ENCODE results near the gene DPP6.

Gene DPP6

GRCh38 chr7:154241988-154242387, 189.8 kb downstream of the DPP6 start:
- no peak for TF ChIP-seq CTCF (IDR thresholded peaks at IDR 0.05; ENCODE audit: low read depth, low read length)
- DNase-seq (ENCODE audit: extremely low read depth, low read depth): no peak

DNA sequence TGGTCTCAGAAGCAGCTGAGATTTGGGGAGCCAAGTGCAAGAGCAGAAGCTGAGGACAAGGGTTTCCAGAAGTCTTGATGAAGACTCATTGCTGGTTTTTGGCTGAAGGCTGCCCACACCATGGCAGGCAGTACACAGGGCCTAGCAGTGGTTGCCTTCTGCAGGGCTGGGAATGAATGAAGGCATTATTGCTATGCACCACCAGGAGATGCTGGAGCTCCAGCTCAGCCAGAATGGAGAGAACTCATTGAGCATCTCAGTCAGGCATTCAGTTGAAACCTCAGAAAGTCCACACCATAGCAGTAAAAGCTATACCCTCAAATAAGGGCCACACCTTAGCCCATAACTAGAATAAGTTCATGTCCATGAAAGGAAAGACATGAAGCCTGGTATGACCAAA, 190.5 kb downstream of the DPP6 start:
- no peak for TF ChIP-seq CTCF (IDR thresholded peaks at IDR 0.05; ENCODE audit: low read depth, low read length)
- DNase-seq (ENCODE audit: extremely low read depth, low read depth): no peak

- TF ChIP-seq CTCF (IDR thresholded peaks at IDR 0.05; ENCODE audit: low read depth, low read length): no peak
- DNase-seq (ENCODE audit: extremely low read depth, low read depth): no peak
These were observed 199.8 kb downstream of the DPP6 start for GRCh38 chr7:154252046-154252445.

GRCh38 chr7:154253810-154254209, 201.6 kb downstream of the DPP6 start:
- no peak for DNase-seq (ENCODE audit: extremely low read depth, low read depth)
- TF ChIP-seq CTCF (IDR thresholded peaks at IDR 0.05; ENCODE audit: low read depth, low read length): no peak

DNA sequence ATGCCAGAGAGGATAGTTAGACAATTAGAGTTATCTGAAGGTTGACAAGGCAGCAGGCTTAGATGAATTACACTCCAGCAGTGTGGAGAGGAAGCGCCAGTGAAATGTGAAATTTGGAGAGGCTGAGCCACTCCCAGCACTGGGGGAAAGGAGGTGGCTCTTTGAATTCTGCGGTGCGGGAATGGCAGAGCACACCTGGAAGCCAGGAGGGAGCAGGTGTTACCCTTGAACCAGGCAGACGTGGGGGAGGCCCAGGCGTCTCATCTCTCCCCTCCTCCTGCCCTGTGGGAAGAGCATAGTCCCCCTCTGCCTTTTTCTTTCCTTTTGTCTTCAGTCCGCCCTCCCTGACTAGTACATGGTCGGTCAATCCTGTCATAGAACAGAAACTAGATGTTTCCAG, 203.1 kb downstream of the DPP6 start:
- DNase-seq (ENCODE audit: extremely low read depth, low read depth): no peak

GRCh38 chr7:154256150-154256549, 204.0 kb downstream of the DPP6 start:
- no peak for DNase-seq (ENCODE audit: extremely low read depth, low read depth)
- no peak for TF ChIP-seq CTCF (IDR thresholded peaks at IDR 0.05; ENCODE audit: low read depth, low read length)

More for the DNA sequence above, 203.1 kb downstream of the DPP6 start:
- no peak for TF ChIP-seq CTCF (IDR thresholded peaks at IDR 0.05; ENCODE audit: low read depth, low read length)

GRCh38 chr7:154259396-154259795, 207.2 kb downstream of the DPP6 start:
- no peak for TF ChIP-seq CTCF (IDR thresholded peaks at IDR 0.05; ENCODE audit: low read depth, low read length)
- DNase-seq (ENCODE audit: extremely low read depth, low read depth): no peak
